Embryonic facial prominence (tissue), 1 donor: ENCODE results near the gene RASSF1.
A peak's percentile ranks its signal among the peaks of the same experiment; 100 is the strongest.

ENCODE experiments used
- DNase-seq: peaks from one replicate; pipeline ENCODE4 v3.0.0-alpha.2; 2016; ENCODE audit errors: extremely low spot score

The RASSF1 gene

GRCh38 chr3:50365842-50366220 lies 25.2 kb upstream of the RASSF1 start:
- no peak for DNase-seq

GRCh38 chr3:50365080-50365841 lies 24.6 kb upstream of the RASSF1 start:
- DNase-seq, result peak; percentile 69

- DNase-seq, result no peak
Measured at GRCh38 chr3:50364573-50365079, 24.0 kb upstream of the RASSF1 start.

- no peak for DNase-seq
Measured at GRCh38 chr3:50359760-50360110, 19.1 kb upstream of the RASSF1 start.

- DNase-seq, result peak; percentile 99
Measured at GRCh38 chr3:50358911-50359759, 18.5 kb upstream of the RASSF1 start, which contains the start of gene TMEM115. TSS of gene TMEM115 (minus strand) at chr3:50359521. CDS start at chr3:50359063, 458 bp downstream.

- no peak for DNase-seq
Measured at GRCh38 chr3:50358355-50358910, 17.8 kb upstream of the RASSF1 start.

- no peak for DNase-seq
Measured at GRCh38 chr3:50357481-50357880, 16.8 kb upstream of the RASSF1 start.

- no peak for DNase-seq
Measured at GRCh38 chr3:50356553-50356952, 15.9 kb upstream of the RASSF1 start.

- DNase-seq, result no peak
Measured at GRCh38 chr3:50355829-50356552, 15.4 kb upstream of the RASSF1 start.

- DNase-seq, result no peak
Measured at GRCh38 chr3:50354850-50355249, 14.2 kb upstream of the RASSF1 start.

GRCh38 chr3:50354186-50354764 lies 13.6 kb upstream of the RASSF1 start:
- DNase-seq, result no peak

- no peak for DNase-seq
Measured at GRCh38 chr3:50353245-50354004, 12.8 kb upstream of the RASSF1 start.

- DNase-seq, result no peak
Measured at GRCh38 chr3:50352781-50353180, 12.1 kb upstream of the RASSF1 start.

- no peak for DNase-seq
Measured at GRCh38 chr3:50351323-50351697, 10.7 kb upstream of the RASSF1 start.

GRCh38 chr3:50350527-50351322 lies 10.1 kb upstream of the RASSF1 start, which contains the start of the genes CYB561D2 and NPRL2:
TSS of gene CYB561D2 (plus strand) at chr3:50350862. CDS start at chr3:50351434, 572 bp downstream.
TSS of gene NPRL2 (minus strand) at chr3:50350775. CDS start at chr3:50350652, 123 bp downstream.
- DNase-seq, result peak; percentile 73

GRCh38 chr3:50350213-50350526 lies 9.5 kb upstream of the RASSF1 start:
- no peak for DNase-seq

- peak; percentile 42 for DNase-seq
Measured at GRCh38 chr3:50347187-50347813, 6.7 kb upstream of the RASSF1 start.

GRCh38 chr3:50345586-50346234 lies 5.1 kb upstream of the RASSF1 start, which contains the start of gene ZMYND10:
TSS of gene ZMYND10 (minus strand) at chr3:50345732. CDS start at chr3:50345579, 153 bp downstream.
- DNase-seq, result no peak

- no peak for DNase-seq
Measured at GRCh38 chr3:50345008-50345407, 4.4 kb upstream of the RASSF1 start.
